HG03558 (cell line): Measurements from ENCODE around the gene OVCA2.

Experiments used
- ATAC-seq: cut with Tn5 transposase; IDR thresholded peaks from one replicate; pipeline ENCODE4 v1.9.1; 2021; ENCODE audit warnings: moderate number of reproducible peaks; ENCODE audit not compliant: unreplicated experiment; ENCODE audit errors: extremely low read depth

Gene OVCA2

GRCh38 chr17:2051061-2051932 is 9.5 kb downstream of the OVCA2 start:
- ATAC-seq: no peak

GRCh38 chr17:2051933-2052559 is 10.2 kb downstream of the OVCA2 start:
- no peak for ATAC-seq

DNA sequence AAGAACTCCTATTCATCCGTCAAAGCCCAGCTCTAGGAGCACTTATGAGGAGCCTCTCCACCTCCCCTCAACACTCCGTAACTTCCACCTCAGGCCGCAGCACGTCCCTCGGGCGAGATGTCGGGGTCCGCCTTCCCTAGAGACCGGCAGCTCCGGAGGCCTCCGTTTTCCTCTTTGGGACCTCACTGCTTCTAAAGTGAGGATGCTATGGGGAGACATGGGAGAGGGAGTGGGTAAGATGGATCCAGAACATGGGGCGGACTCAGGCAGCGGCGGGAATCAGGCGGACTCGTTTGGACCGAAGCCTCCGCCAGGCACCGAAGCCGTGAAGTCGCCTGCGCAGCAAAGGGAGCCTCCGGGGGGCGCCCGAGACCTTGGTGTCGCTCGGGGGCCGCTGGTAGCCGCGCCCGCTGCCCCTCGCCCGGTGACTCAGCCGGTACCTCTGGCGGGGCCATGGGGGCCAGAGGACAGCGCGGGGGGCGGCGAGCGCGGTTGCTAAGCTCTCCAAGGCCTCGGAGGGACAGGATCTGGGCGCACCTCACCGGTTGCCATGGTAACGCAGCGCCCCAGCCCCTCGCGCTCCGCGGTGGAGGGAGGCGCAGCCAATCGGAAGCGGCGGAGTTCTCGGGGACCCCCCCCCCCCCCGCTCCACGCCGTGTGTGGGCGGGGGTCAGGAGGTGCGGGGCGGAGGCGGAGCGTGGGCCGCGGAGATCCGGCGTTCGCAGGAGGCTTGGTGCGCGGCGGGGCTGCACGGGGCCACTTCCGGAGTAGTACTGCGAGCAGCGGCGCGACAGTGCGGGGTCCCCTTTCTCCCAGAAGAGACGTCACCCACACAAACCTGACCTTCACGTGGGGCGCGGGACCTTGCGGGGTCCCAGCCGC is 11.8 kb downstream of the OVCA2 start:
- no peak for ATAC-seq

DNA sequence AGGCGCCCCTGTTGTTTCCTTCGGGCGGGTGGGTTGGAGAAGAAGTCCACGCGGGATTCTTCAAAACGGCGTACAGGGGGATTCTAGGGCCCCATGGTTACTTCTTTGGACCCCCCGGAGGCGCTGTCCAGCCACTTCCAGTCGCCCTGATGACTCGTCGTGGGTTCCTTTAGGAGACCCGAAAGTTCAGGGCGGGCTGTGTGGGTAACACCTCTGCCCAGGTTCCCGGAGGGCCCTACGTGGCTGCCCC is 12.4 kb downstream of the OVCA2 start:
- no peak for ATAC-seq

- ATAC-seq: no peak
These were observed 12.9 kb downstream of the OVCA2 start, which contains the start of gene HIC1 for GRCh38 chr17:2054512-2055291. Gene HIC1, plus strand, starts transcription at chr17:2055103. Its CDS starts 1,588 bp downstream, at chr17:2056691.

DNA sequence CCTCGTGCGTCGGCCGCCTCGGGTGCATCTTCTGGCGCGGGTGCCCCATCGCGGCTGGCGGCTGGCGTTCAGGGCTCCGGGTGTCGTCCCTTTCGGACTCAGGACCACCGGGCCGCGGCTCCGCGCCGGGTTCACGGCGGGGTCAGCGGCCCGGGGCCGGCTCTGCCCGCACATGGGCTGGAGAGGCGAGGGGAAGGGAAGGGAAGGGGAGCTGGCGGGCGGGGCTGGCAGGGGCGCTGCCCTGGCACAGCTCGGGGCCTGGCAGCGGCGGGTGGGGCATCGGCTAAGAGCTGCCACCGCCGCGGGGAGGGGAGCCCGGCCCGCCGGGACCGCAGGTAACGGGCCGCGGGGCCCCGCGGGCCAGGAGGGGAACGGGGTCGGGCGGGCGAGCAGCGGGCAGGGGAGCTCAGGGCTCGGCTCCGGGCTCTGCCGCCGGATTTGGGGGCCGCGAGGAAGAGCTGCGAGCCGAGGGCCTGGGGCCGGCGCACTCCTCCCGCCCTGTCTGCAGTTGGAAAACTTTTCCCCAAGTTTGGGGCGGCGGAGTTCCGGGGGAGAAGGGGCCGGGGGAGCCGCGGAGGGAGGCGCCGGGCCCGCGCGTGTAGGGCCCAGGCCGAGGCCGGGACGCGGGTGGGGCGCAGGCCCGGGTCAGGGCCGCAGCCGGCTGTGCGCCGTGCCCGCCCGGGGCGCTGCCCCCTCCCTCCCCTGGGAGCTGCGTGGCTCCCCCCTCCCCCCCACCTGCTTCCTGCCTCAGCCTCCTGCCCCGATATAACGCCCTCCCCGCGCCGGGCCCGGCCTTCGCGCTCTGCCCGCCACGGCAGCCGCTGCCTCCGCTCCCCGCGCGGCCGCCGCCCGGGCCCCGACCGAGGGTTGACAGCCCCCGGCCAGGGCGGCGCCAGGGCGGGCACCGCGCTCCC is 13.7 kb downstream of the OVCA2 start:
- ATAC-seq: no peak

GRCh38 chr17:2056206-2057174 is 14.7 kb downstream of the OVCA2 start:
- ATAC-seq: no peak

DNA sequence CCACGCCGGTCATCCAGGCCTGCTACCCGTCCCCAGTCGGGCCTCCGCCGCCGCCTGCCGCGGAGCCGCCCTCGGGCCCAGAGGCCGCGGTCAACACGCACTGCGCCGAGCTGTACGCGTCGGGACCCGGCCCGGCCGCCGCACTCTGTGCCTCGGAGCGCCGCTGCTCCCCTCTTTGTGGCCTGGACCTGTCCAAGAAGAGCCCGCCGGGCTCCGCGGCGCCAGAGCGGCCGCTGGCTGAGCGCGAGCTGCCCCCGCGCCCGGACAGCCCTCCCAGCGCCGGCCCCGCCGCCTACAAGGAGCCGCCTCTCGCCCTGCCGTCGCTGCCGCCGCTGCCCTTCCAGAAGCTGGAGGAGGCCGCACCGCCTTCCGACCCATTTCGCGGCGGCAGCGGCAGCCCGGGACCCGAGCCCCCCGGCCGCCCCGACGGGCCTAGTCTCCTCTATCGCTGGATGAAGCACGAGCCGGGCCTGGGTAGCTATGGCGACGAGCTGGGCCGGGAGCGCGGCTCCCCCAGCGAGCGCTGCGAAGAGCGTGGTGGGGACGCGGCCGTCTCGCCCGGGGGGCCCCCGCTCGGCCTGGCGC is 15.4 kb downstream of the OVCA2 start:
- ATAC-seq: no peak

GRCh38 chr17:2057760-2058585 is 16.2 kb downstream of the OVCA2 start:
- no peak for ATAC-seq

GRCh38 chr17:2058586-2059546 is 17.0 kb downstream of the OVCA2 start:
- ATAC-seq: no peak

GRCh38 chr17:2059547-2060384 is 17.9 kb downstream of the OVCA2 start:
- no peak for ATAC-seq

- no peak for ATAC-seq
These were observed 18.5 kb downstream of the OVCA2 start for GRCh38 chr17:2060385-2060658.

- ATAC-seq: no peak
These were observed 19.0 kb downstream of the OVCA2 start for GRCh38 chr17:2060681-2061440.

GRCh38 chr17:2061441-2061958 is 19.7 kb downstream of the OVCA2 start:
- no peak for ATAC-seq
